Measurements from ENCODE around the gene NRCAM.

The NRCAM gene

DNA sequence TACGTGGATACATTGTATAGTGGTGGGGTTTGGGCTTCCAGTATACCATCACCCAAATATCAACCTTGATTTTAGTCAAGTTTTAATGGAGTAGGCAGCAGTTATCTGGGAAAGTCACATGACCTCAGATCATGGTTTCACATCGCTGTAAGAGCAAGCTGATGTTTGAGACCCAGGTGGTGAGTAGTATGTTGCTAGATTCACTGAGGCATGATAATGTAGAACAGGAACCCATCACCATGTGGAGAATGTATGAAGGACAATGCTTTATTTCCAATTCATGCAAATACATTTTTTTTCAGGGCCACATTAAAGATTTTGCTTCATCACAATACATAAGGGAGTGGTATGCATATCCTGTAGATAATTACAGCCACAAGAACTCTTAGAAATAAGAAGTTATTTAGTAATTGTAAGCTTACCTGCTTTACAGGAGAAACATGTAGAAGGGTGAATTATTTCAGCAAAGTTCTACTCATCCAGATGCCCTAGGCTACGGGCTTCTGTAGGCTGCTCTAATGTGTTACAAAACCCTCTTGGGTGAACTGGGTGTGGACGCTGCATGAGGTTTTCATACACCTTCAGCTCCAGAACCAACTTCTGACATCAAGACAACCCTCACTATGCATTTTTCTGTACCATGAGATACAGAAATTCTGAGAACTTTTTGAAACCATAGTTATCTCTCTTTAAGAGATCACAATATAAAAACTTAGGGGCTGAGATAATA is 298.5 kb downstream of the NRCAM start:
- Histone ChIP-seq H3K4me1 (ENCODE audit: control insufficient read depth in 1 of 2, insufficient read depth in 1 of 2, low read depth in 1 of 2, low read length in 1 of 2) (no peaks in the 10 kb centered on the region), H3K9me3 (no peaks in the 10 kb centered on the region), H3K4me3 (ENCODE audit: low read depth in 1 of 2, low read length in 1 of 2) (no peak overlapping the region), H3K36me3 (no peaks in the 10 kb centered on the region), H3K27me3 (peaks cover 81% of the 10 kb centered on the region), H3K27ac (no peak overlapping the region)
- TF ChIP-seq, protein P1, sequence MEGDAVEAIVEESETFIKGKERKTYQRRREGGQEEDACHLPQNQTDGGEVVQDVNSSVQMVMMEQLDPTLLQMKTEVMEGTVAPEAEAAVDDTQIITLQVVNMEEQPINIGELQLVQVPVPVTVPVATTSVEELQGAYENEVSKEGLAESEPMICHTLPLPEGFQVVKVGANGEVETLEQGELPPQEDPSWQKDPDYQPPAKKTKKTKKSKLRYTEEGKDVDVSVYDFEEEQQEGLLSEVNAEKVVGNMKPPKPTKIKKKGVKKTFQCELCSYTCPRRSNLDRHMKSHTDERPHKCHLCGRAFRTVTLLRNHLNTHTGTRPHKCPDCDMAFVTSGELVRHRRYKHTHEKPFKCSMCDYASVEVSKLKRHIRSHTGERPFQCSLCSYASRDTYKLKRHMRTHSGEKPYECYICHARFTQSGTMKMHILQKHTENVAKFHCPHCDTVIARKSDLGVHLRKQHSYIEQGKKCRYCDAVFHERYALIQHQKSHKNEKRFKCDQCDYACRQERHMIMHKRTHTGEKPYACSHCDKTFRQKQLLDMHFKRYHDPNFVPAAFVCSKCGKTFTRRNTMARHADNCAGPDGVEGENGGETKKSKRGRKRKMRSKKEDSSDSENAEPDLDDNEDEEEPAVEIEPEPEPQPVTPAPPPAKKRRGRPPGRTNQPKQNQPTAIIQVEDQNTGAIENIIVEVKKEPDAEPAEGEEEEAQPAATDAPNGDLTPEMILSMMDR (IDR thresholded peaks at IDR 0.05) = no peak

DNA sequence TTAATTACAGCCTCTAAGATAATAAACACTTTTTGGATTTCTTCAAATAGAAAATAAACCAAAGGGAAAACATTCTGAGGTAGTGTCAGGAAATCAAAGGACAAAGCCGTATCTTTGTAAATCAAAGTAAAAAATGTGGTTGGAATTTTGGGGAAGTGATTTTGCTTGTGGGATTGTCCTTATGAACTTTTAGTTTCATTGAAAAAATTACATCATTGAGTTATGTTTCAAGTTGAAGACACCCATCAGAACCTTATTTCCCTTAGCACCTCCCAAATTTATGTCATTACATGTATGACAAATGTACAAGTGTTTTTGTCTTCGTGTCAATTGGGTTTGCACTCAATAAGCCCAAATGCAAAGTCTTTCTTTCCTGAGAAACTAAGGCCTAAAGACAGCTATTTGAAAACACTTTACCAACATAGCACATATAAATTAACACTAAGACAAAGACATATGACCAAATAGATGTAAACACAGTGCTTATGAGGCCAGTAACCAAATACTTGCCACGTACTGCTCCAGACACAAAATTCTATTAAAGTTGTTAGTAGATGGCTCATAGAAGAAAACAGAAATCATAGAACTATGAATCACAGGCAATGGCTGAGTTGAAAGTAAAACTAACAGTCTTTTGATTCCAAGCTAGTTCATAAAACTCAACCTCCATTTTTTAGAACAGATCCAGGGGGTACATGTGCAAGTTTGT is 299.2 kb downstream of the NRCAM start:
- no peaks in the 10 kb centered on the region for H3K4me1 ChIP-seq (ENCODE audit: control insufficient read depth in 1 of 2, insufficient read depth in 1 of 2, low read depth in 1 of 2, low read length in 1 of 2)
- TF ChIP-seq, protein P1 (IDR thresholded peaks at IDR 0.05) = no peak

DNA sequence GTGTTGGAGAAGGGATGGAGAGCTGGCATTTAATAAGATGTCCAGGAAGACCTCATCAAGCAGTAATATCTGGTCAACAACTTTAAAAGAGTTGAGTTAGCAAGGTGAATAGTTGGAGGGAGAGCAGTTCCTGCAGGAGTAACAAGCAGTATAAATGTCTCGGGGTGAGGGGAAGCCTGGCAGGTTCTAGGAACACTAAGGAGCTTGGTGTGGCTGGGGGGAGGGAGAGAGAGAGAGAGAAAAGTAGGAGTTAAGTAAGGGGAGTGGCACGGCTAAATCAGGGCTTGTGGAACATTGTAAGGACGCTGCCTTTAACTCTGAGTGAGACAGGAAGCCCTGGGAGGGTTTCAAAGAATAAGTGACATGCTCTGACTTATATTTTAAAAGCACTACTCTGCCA is 304.0 kb downstream of the NRCAM start:
- H3K4me1 ChIP-seq (ENCODE audit: control insufficient read depth in 1 of 2, insufficient read depth in 1 of 2, low read depth in 1 of 2, low read length in 1 of 2) = no peaks in the 10 kb centered on the region
- no peak overlapping the region for H3K27ac ChIP-seq
- no peaks in the 10 kb centered on the region for H3K36me3 ChIP-seq
- no peak overlapping the region for H3K4me3 ChIP-seq (ENCODE audit: low read depth in 1 of 2, low read length in 1 of 2)
- TF ChIP-seq, protein P1 (IDR thresholded peaks at IDR 0.05) = no peak
- peaks cover 64% of the 10 kb centered on the region for H3K27me3 ChIP-seq
- H3K9me3 ChIP-seq = no peaks in the 10 kb centered on the region

More for the DNA sequence above, 299.2 kb downstream of the NRCAM start:
- H3K4me3 ChIP-seq (ENCODE audit: low read depth in 1 of 2, low read length in 1 of 2) = no peak overlapping the region
- H3K9me3 ChIP-seq = no peaks in the 10 kb centered on the region
- no peak overlapping the region for H3K27ac ChIP-seq
- no peaks in the 10 kb centered on the region for H3K36me3 ChIP-seq
- H3K27me3 ChIP-seq = peaks cover 88% of the 10 kb centered on the region

- no peaks in the 10 kb centered on the region for H3K9me3 ChIP-seq
- no peak overlapping the region for H3K4me3 ChIP-seq (ENCODE audit: low read depth in 1 of 2, low read length in 1 of 2)
- TF ChIP-seq, protein P1 (IDR thresholded peaks at IDR 0.05) = no peak
- H3K36me3 ChIP-seq = no peaks in the 10 kb centered on the region
- H3K4me1 ChIP-seq (ENCODE audit: control insufficient read depth in 1 of 2, insufficient read depth in 1 of 2, low read depth in 1 of 2, low read length in 1 of 2) = peaks cover 0 to 4% of the 10 kb centered on the region in 2 experiments
- H3K27me3 ChIP-seq = peaks cover 48% of the 10 kb centered on the region
- no peak overlapping the region for H3K27ac ChIP-seq
Measured at GRCh38 chr7:108149908-108150307, 306.3 kb downstream of the NRCAM start.

GRCh38 chr7:108149119-108149518 is 307.1 kb downstream of the NRCAM start:
- peaks cover 44% of the 10 kb centered on the region for H3K27me3 ChIP-seq
- peaks cover 0 to 4% of the 10 kb centered on the region in 2 experiments for H3K4me1 ChIP-seq (ENCODE audit: control insufficient read depth in 1 of 2, insufficient read depth in 1 of 2, low read depth in 1 of 2, low read length in 1 of 2)
- no peak overlapping the region for H3K4me3 ChIP-seq (ENCODE audit: low read depth in 1 of 2, low read length in 1 of 2)
- H3K27ac ChIP-seq = no peak overlapping the region
- TF ChIP-seq, protein P1 (IDR thresholded peaks at IDR 0.05) = no peak
- H3K9me3 ChIP-seq = no peaks in the 10 kb centered on the region
- no peaks in the 10 kb centered on the region for H3K36me3 ChIP-seq
